A204.1 (cell line): ENCODE measurements around the gene LPCAT1.

Experiments used
- FAIRE-seq: peaks from 2 replicates; lab custom pipeline; 2012; peaks lifted over from hg19 to GRCh38; lab: Jason Lieb, UNC

LPCAT1 gene

DNA sequence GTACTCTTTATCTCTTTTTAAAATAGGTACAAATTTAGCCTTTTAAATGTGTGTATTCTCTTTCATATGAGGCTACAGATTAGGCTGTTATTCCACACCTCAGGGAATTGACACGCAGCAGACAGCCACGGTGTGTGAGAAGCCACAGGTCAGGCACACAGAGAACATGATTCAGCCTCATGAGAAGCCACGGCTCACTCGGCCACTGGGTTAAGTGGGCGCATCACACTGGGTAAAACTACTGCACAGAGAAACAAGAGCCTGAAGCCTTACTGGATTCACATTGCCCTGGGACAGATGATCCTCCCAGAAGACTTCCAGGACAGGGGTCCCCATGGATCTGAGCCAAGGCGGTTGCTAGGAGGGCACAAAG, 28.2 kb downstream of the LPCAT1 start:
- FAIRE-seq: no peak

DNA sequence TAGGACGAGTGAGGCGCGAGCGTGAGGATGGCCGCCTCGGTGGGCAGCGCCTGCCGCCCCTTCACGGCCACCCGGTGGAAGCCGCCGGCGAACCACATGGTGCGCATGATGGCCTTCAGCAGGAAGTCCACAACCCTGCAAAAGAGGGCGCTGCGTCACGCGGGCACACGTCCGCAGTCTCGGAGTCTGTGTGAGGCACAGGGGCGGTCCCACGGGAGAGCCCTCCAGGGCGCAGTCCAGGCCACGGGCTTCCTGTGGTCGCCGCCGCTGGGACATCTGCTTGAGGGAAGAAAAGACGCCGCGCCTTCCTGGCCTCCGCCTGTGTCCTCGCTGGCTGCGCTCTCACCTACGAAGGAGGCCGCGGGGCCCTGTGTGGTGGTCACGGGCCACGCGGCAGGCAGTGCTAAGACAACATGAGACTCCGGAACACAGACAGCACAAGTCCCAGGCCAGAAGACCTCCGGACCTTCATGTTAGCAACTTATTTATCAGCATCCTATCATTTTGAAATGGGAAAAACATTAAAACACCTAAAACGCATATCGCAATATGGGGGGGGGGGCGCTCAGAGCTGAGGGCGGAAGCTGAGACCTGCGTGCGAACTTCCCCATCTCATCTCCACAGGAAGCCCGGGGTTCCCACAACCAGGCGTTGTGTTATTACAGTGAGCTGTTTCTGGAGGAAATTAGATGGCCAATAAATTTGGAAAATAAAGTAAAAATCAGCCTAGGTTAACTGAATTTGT, 28.8 kb downstream of the LPCAT1 start:
- FAIRE-seq: no peak

DNA sequence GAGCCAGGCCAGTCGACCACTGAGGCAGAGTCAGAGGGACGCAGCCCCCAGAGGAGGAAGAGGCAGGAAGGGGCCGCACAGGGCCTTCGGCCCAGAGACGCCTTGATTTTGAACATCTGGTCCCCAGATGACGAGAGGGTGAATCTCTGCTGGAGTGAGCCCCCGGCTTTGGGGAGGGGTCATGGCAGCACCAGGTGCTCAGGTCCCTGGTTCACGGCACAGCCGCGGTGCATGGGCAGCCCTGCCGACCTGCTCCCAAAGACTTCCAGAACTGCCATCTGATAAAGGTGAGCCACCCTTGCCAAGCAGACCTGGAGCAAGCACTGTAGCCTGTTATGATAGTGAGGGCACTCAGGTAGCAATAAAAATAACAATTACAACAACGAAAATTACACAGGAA, 29.8 kb downstream of the LPCAT1 start:
- FAIRE-seq: no peak

DNA sequence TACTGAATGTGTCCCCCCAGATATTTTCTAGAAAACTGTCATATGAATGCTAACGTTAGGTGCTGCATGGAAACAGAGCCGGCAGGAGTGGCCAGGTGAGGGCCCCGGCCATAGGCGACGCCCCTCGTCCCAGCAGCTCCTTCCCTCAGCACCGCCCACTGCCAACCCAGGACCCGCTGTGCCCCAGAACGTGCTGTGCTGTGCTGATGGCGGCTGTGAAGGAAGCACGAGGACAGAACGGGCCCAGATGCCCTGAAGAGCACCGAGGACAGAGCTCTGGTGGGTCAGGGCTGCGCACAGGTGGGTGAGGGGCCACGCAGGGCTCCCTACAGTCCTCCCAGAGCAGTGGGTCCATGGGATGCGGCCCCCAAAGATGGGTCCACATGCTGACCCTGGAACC, 30.3 kb downstream of the LPCAT1 start:
- no peak for FAIRE-seq

DNA sequence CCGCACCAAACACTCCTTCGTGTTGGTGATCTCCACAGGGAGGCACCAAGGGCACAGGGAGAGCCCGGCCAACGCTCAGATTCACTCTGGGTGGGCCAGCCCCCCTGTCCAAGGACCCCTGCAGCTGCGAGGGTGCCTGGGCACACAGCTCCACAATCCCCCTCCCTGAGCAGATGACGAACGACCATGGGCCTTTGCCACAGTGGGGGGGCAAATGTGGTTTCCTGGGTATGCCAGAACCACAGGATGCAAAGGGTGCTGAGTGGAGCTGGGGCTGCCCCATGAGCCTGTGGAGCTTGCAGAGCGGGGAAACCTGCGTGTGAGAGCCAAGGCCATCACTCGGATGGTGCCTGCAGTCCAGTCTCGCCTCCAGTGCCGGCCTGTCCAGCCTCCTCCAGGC, 31.0 kb downstream of the LPCAT1 start:
- no peak for FAIRE-seq

DNA sequence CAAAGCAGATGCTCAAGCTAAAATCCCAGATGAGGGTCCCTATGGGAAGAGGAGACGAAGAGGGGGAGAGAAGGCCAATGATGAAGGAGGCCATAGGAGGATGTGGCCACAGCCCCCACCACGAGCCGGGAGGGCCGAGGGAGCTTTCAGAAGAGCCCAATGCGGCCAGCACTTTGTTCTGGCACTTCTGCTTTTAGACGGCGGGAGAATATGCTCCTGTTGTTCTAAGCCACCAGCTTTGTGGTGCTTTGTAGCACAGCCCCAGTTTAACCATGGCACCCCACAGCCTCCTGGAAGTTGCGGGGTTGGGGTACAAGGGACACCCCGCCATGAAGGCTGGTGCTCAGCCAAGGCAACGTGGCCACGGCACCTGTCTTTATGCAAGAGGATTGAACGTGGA, 33.4 kb downstream of the LPCAT1 start:
- no peak for FAIRE-seq

DNA sequence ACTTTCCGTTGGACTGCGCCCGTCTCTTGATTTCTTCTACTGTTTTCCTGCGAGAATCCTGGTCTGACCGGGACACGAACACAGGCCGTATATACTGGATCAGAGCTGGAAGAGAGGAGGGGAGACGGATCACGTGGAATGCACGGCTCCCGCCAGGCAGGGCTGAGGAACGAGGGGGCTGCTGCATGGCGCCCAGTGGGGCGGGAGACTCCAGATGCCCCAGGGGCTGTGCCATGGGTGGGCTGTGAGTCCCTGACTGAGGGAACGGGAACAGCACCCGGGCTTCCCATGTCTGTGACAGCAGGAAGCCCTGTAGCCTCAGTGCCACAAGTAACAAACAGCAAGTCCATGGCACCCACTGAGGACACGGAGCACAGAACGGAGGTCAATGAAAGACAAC, 34.0 kb downstream of the LPCAT1 start:
- FAIRE-seq: no peak

DNA sequence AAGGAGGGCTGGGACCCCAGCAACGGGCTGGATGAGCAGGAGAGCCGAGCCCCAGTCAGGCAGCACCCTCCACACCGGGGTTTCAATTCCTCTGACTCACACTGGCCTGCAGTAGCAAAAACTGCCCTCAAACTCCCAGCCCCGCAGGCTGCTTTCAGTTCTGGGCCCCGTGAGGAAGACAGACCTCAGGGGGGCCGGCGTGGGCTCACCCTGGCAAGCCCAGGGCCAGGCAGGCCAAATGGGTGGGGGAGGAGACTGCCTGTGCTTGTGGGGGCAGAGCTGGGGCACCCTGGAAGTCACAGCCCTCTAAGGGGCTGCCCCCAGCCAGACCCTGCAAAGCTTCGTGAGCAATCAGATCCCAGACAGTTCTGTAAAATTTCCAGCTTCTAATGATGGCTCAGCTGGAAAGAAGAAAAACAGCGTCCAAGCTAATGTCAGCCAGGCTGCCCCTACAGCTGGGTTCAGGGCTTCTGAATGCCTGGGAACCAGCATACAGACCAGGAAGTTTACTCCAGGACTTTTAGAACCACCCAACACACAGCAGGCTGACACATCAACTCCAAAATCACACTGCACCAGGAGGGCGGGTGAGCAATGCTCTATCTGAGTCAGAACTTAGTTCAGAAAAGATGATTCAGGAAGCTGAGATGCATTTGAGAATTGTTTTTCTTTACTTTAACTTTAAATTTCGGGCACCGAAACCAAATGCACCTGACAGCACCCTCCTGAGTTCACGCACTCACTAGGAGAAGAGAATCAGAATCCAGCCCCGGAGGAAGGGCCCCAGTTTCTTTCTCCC, 34.7 kb downstream of the LPCAT1 start:
- FAIRE-seq: no peak

DNA sequence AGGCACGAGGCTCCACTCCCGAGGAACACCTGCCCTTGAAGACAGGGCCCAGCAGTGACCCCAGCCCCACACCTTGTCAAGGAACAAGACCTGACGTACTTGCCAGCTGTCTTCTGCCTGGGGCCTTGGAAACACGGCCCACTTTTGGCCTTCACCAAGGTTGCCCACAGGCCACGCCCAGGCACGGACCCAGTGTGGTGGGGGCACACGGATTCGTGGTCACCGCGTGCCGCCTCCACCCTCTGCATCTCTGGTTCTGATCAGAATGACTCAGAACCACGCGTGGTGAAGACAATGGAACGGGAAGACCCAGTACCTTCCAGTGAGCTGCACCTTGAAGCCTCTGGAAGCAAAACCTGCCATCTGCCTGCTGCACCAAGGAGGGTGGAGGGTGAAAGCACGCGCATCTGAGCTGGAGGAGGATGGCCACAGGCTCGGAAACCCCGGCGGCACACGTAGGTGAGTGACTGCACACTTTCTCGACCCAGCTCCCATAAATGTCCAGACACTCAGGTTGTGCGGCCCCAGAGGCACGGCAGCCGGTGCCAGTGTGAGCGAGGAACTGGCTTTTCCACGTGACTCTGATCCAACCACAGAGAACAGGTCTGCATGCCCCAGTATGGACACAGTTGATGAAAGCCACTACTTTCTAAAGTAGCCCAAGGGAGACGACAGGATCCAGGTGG, 36.5 kb downstream of the LPCAT1 start:
- no peak for FAIRE-seq

DNA sequence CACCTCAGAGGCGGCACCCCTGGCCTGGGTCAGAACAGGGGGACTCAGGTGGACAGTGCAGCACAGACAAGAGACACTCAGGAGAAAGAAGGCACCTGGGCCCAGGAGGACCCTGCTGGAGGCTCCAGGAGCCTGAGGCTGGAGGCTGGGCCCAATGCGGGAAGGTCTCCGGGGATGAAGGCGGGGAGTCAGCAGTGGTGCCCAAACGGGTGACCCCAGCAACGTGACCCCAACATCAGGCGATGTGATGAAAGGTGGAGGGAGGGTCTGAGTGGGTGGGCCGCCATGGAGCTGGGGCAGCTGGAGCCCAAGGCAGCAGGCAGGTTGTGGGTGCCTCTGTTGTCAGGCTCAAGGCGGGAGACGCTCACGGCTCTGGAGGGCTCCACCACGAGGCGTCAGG, 37.5 kb downstream of the LPCAT1 start:
- FAIRE-seq: no peak

DNA sequence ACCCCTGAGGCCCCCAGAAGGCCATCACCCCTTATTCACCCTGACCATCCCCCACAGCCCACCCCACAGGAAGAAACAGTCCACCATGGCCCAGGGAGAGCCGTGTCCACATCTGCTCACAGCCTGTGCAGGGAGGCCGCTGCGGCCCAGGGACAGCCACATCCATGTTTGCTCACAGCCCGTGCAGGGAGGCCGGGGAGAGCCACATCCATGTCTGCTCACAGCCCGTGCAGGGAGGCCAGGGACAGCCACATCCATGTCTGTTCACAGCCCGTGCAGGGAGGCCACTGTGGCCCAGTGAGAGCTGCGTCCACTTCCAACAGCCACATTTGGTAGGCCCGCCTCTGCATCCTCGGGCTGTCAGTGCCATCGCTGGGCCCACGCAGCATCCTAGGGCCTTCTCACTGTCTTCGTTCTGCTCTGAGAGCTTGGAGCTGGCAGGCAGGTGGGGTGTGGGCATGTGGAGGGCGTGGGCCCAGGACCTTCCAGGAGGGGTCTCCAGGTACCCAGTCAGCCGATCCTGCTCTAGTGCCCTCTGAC, 38.1 kb downstream of the LPCAT1 start:
- FAIRE-seq: no peak

DNA sequence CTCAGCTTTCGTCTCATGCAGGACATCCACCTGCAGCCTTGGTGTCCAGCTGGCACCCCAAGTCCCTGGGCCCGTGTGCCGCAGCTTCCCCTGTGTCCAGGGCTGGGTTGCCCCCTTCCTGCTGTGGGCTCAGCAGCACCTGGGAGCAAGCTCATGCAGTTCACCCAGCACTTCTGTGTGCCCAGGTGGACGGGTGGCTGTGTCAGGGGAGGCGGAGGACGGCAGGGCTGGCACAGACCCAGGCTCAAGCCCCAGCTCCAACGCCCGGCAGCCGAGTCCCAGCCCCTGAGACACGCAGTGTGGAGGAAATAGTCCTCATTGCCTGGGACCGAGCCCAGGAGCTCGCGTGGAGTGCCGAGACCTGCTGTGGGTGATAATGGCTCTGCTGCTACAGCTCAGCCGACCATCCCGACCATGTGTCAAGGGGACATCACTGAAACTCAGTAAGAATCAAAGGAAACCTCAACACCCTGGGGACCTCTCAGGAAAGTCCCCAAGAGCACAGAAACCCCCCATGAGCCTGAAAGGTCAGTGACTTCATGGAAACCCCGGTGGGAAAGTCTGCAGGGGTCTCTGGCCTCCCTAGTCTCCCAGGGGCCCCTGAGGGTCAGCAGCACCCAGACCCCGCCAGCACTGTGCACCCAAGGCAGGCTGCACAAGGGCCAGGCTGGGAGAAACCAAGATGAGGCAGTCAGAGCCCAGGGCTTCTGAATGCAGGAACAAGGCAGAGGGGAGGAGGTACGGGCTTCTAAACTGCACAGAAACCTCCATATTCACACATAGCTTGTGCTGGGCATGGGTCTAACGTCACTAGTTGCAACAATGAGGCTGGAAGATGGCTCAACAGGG, 38.8 kb downstream of the LPCAT1 start:
- no peak for FAIRE-seq

DNA sequence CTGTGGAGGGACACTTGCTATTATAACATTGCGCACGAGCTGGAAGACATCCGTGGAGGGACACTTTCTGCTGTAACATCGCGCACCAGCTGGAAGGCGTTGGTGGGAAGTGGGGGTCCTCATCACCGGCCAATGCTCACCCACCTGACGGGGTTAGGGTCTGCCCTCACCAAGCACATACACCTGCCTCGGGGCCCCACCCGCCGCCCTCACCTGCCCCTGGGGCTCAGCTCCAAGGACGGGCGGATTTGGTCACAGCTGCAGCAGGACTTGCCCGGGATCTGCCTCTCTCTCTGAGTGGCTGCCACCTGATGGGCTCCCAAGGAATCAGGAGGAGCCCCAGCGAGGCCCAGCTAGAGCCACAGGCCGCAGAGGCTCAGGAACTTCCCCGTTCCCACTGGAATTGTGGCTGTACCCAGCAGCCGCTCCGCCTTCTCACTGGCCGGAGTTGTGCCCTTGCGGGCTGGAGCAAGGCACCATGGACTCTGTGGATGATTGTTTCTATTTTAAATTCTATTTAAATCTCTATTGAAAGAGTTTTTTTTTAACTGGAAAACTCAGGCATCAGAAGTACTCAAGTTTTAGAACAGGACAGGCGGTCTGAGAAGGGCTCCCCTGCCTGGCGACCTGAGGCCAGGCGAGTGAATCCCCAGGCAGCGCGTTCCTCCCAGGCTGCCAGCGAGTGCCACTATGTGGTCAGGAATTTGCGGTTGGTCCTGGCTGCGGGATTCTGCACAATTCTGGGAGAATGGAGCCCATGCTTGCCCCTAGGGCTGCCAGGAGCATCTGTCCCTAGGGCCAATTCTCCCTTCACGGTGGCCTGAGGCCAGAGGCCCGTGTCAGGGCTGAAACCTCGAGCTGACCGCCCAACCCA, 39.7 kb downstream of the LPCAT1 start:
- no peak for FAIRE-seq

DNA sequence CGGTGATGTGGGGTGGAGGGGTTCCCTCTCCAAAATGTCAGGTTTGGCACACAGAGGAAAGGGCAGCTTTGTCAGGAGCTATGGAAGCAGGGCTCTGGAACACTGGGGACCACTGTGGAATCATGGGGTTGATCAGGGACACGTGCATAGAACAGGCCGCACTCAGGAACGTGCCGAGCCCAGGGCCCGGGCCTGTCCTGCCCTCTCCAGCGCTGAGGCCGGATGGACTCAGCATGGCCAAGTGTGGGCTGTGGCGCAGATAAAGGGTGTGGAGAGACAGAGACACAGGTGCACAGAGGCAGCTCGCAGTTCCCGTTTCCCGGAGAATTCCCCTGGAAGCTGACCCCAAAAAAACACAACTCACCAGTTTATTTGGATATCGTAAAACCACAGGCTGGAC, 40.7 kb downstream of the LPCAT1 start:
- no peak for FAIRE-seq

DNA sequence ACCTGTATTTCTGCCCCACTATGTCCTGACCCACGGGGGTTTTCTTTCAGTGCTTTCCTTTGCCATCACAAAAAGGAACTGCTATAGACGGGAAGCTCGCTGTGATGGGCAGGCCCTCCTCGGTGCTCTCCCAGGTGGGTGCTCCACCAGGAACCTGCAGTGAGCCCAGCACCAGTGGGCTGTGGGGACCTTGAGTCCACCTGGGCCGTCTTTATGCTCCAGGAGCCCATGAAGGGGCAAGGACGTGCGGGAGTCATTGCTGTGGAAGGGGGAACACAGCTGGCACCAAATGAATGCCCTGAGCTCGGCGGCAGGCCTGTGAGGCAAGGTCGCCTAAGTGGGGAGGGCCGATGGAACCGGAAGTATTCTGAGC, 41.8 kb downstream of the LPCAT1 start:
- no peak for FAIRE-seq

DNA sequence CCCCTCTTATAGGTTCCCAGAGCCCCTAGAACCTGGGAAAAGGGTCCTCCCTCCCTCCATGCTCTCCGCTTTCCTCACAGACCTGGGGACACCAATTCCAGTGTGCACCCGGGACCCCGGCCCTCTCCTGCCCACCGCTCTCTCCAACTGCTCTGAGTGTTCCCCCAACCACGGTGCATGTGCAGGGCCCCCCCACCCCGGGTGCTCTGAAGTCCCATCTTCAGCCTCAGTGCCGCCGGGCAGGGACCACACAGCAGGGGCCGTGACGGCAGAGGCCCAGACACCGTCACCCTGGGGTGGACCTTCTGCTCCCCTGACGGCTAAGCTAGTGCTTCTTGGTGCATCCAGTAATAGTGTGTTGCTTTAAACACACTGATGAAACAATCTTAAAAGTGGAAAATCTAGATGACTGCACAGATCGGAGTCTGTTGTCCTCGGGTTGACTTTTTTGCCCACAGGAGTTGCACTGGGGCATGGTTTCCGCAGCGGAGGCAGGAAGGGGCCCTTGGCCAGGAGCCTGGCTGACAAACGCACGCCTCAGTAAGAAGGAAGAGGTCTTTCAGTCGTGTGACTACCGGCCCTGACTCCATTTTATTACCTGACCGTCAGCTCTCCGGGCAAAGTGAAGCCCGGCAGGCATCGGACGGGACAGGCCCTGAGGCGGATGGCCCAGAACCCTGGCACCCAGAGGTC, 42.3 kb downstream of the LPCAT1 start:
- no peak for FAIRE-seq

DNA sequence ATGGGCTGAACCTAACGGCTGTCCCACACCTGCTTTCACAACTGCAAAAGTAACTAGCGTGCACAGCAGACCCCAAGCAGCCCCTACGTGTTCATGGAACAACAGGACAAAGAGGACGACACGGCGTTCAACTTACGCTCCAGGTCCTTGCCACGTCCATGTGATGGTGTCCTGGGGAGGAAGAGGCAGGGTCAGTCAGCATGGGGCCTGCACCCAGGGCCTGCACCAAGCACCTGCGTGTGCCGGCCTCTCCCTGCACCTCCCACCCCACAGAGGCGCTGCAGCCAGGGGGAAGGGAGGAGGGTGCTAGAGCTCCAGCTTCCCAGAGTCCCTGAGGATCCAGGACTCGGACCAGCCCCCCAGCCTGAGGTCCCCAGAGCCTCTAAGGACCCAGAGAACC, 43.0 kb downstream of the LPCAT1 start:
- FAIRE-seq: no peak

DNA sequence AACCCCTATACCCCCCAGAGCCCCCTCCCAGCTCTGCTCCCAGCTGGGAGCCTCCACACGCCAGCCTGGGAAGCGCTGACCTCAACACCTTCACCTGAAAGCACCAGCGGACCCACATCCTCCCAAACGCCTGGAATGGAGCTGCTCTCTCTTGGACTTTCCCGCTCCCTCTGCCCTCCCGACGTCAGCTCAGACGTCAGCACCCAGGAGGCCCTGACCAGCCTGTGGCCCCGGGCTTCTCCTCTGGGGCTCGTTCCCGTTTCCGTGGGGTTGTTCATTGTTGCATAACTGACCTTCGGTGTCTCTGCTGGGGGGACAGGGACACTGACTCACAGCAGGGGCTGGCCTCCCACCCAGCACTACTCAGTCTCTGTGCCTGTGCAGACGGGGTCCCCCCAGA, 43.5 kb downstream of the LPCAT1 start:
- no peak for FAIRE-seq

DNA sequence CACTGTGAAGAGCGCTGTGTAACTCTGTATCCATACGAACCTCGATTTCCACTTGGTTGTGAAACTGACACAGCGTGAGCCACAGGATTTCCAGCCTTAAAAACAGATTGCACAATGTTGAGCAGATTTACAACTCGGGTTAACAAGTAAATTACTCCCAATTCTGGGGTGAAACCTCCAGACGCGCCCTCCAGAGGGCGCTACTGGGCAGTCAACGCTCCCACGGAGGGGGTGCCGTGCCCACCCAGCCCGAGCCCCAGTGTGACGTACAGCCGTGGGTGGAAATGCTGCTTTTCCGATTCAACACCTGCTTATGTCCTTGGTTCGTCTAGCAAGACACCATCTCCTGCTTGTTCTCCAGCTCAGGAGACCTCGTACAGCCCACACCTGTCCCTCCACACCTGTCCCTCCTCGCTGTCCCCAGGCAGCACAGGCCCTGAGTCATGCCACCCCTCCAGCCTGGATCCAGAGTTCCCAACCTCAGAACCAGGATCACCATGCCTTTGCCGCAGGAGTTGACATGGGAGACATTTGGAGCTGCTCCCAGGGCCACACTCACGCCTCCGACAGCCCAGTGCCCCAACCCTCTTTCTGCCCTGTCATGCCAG, 44.1 kb downstream of the LPCAT1 start:
- FAIRE-seq: no peak

DNA sequence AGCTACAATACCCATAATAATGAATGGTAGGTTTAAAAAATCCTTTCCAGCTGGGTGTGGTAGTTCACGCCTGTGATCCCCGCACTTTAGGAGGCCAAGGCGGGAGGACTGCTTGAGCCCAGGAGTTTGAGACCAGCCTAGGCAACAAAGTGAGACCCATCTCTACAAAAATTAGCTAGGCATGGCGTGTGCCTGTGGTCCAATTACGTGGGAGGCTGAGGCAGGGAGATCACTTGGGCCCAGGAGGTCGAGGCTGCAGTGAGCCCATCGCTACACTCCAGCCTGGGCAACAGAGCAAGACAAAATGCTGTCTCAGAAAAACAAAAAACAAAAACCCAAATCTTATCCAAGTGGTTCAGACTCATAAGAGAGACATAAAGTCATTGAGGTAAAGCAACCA, 44.7 kb downstream of the LPCAT1 start:
- no peak for FAIRE-seq
